Measurements from ENCODE around the gene RNF212B.

RNF212B gene

DNA sequence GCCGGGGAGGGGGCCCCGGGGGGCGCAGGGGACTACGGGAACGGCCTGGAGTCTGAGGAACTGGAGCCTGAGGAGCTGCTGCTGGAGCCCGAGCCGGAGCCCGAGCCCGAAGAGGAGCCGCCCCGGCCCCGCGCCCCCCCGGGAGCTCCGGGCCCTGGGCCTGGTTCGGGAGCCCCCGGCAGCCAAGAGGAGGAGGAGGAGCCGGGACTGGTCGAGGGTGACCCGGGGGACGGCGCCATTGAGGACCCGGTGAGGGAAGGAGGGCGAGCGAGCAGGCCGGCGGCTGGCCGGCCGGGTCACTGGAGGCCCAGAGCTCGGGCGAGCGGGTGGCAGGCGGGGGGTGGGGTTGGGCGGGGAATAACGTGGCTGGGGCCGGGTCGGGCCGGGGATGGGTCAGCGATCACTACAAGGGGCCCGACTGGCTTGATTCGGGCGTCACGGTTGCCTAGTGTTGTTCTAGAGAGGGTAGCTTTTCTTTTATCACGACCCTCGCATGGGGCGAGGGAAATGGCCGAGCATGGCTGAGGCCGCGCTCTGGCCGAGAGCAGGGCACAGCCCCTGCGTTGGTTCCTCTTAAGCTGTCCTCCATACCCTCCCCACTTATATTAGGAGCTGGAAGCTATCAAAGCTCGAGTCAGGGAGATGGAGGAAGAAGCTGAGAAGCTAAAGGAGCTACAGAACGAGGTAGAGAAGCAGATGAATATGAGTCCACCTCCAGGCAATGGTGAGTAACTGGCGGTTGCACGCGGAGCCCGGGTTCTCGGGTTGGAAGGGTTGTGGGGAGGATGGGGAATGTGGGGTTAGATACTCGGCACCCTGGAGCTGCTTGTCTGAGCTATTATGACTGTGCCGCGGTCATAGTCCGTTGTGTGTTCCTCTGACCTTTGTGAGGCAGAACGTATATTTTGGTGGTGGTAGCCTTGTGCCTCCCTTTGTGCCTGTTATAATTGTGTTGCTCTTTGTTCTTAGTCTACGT lies 84.1 kb downstream of the RNF212B start:
- DNase-seq, result peak; percentile 33
